HEK293T (cell line): Measurements from ENCODE around the gene TCF12.

ENCODE experiments used
- ARNT ChIP-seq: fragments of 450-650 bp; IDR thresholded peaks from 2 replicates; pipeline ENCODE4 v1.6.1; 2017; ENCODE audit warnings: mild to moderate bottlenecking
- BHLHE40 ChIP-seq: fragments of 450-650 bp; IDR thresholded peaks from 2 replicates; pipeline ENCODE4 v1.6.1; 2016; ENCODE audit warnings: mild to moderate bottlenecking, moderate library complexity, borderline replicate concordance
- ELF4 ChIP-seq: fragments of 450-650 bp; IDR thresholded peaks from 2 replicates; pipeline ENCODE4 v1.6.1; 2017; ENCODE audit warnings: antibody characterized with exemption
- FOXA1 ChIP-seq: fragments of 450-650 bp; IDR thresholded peaks from 2 replicates; pipeline ENCODE4 v1.6.1; 2016; ENCODE audit warnings: mild to moderate bottlenecking
- FOXK2 ChIP-seq: fragments of 450-650 bp; IDR thresholded peaks from 2 replicates; pipeline ENCODE4 v1.6.1; 2016; ENCODE audit warnings: mild to moderate bottlenecking
- FOXM1 ChIP-seq: fragments of 450-650 bp; IDR thresholded peaks from 2 replicates; pipeline ENCODE4 v1.6.1; 2017; ENCODE audit warnings: mild to moderate bottlenecking, borderline replicate concordance
- SP1 ChIP-seq: fragments of 450-650 bp; IDR thresholded peaks from 2 replicates; pipeline ENCODE4 v1.6.1; 2017
- SUZ12 ChIP-seq: fragments of 450-650 bp; IDR thresholded peaks from 2 replicates; pipeline ENCODE4 v1.6.1; 2016; ENCODE audit warnings: mild to moderate bottlenecking
- ZNF384 ChIP-seq: fragments of 450-650 bp; IDR thresholded peaks from 2 replicates; pipeline ENCODE4 v1.6.1; 2016

DNA sequence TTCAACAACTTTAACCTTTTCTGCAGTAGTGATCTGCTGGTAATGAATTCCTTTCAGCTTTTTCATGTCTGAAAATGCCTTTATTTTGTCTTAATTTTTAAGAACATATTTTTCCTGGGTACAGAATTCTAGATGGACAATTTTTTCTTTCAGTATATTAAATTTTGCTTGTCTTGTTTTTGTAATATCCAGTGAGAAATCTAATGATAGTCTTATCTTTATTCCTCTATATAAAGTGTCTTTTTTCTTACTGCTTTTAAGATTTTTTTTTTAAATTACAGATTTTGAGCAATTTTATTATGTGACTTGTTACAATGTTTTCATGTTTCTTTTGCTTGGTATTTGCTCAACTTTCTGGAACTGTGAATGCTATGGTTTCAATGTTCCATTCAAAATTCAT, 38.1 kb downstream of the TCF12 start:
- TF ChIP-seq ARNT = no peak
- TF ChIP-seq SP1 = no peak
- no peak for TF ChIP-seq ELF4
- TF ChIP-seq SUZ12 = no peak
- TF ChIP-seq FOXM1 = no peak
- no peak for TF ChIP-seq ZNF384
- no peak for TF ChIP-seq BHLHE40
- TF ChIP-seq FOXK2 = no peak
- TF ChIP-seq FOXA1 = no peak
